ENCODE data around the gene MBNL1. TPM values are rescaled to one million over a fixed set of nuclear protein-coding genes. Genes with fewer than 3 reads are reported as not detected.
A peak's percentile ranks its signal among the peaks of the same experiment; 100 is the strongest.

The MBNL1 gene
- total RNA-seq, 5 donors from 2014 or later (not counting 1 experiment from before 2014, with no cell fraction given) = 408 to 705 (median 423) TPM

DNA sequence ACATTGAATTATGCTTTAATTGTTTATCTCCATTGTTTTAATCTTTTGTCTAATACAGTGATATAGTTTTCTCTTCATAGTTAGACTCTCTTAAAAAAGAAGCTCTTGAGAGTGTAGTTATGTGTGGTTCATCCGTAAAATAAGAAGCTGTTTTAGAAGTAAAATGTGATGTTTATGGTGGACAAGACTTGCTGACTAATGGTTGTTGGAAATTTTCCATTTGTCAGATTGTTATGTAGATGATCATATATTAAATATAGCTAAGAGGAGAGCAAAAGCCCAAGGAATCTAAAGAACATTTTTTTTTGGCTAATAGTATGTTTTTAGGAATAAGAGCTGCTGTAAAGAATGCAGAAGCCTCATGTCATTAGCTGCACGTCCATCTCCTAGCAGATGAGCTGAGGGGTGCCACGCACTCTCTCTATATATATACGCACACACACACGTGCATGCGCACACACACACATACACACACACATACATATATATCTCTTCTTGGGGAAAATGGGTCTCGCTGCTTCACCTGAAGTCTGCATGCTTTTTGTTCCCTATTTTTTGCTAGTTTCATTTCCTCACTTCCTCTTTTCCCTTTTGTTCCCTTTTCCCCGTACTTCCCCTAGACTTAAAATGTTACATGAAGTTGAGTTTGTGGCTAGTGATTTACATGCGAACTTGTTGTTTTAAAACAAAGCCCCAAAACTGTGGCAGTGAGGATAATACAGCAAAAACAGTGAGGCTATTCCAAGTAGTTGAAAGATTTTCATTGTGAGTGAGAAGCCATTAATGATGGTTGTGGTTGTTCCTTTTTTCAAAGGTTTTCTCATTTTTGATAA lies 107.8 kb downstream of the MBNL1 start:
- WGBS (ENCODE audit: insufficient coverage) = no CpG with 5 or more reads among the region's 9 CpGs

DNA sequence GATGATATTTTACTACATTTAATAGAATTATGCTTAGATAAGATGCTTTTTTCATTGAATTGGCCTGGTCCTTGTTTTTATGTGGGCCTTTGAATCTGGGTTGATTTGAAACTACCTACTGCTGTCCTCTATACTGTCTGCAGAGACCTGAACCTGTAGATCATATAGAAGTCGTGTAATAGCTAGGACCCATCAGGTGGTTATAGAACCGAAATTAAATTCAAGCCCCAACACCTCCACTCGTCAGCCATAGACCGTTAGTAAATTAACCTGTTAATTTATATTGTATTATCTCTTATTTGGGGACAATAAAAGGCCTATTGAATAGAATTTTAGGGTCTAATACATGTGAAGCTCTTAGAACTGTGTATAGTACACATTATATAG lies 108.4 kb downstream of the MBNL1 start:
- DNase-seq = no peak
- ChIA-PET POLR2A (interaction anchor here in 1 of 2 donors (1.3 kb wide), 1 partner anchor 13 kb away, joined by 4 read pairs; no protein-coding TSS in a partner anchor), CTCF (interaction anchor here in 1 of 2 donors (0.5 to 1.9 kb wide), 3 partner anchors 13 to 277 kb away, joined by 3 to 5 read pairs (median 4); no protein-coding TSS in a partner anchor)
- peak overlapping the region; percentile 66 to 73 for H3K27ac Mint-ChIP-seq
- no peaks in the 10 kb centered on the region for H3K9me3 Mint-ChIP-seq
- no peak overlapping the region for H3K4me3 ChIP-seq (ENCODE audit: control insufficient read depth in 1 of 2, extremely low read depth in 1 of 2, low read length in 1 of 2)
- no peak overlapping the region for H3K27ac ChIP-seq (ENCODE audit: low read length)
- no peak for ATAC-seq (replicated peaks in 1 of 4)
- H3K9me3 ChIP-seq = no peaks in the 10 kb centered on the region
- H3K4me1 Mint-ChIP-seq = peaks cover 75 to 87% (median 84%) of the 10 kb centered on the region in 3 donors
- no peak overlapping the region for H3K4me3 Mint-ChIP-seq
- no CpG with 5 or more reads among the region's 4 CpGs for WGBS (ENCODE audit: insufficient coverage)
- H3K36me3 ChIP-seq (ENCODE audit: control insufficient read depth in 2 of 2, extremely low read depth in 1 of 2, insufficient read depth in 1 of 2, low read length in 1 of 2) = peaks cover 4 to 24% of the 10 kb centered on the region in 2 donors
- H3K4me1 ChIP-seq (ENCODE audit: control insufficient read depth in 1 of 2, extremely low read depth in 1 of 2, insufficient read depth in 2 of 2, low read length in 2 of 2) = peaks cover 20 to 28% of the 10 kb centered on the region in 2 experiments
- H3K27me3 Mint-ChIP-seq = no peaks in the 10 kb centered on the region
- peaks cover 47% of the 10 kb centered on the region for H3K36me3 Mint-ChIP-seq
- H3K27me3 ChIP-seq (replicated peaks in 1 of 2; ENCODE audit: control insufficient read depth in 2 of 2, extremely low read depth in 1 of 2, insufficient read depth in 2 of 2, low read length in 1 of 2) = no peaks in the 10 kb centered on the region

More for the DNA sequence above, 107.8 kb downstream of the MBNL1 start:
- ATAC-seq (replicated peaks in 1 of 4) (no peak), DNase-seq (peak in 2 of 35 experiments; percentile 12 to 35)
- Mint-ChIP-seq H3K9me3 (no peaks in the 10 kb centered on the region), H3K27me3 (no peaks in the 10 kb centered on the region), H3K36me3 (peaks cover 53% of the 10 kb centered on the region), H3K4me3 (no peak overlapping the region), H3K27ac (peak overlapping the region; percentile 66 to 73), H3K4me1 (peaks cover 75 to 88% (median 85%) of the 10 kb centered on the region in 3 donors)
- ChIA-PET POLR2A (interaction anchor here (0.6 to 0.9 kb wide), 5 partner anchors 16 to 132 kb away, joined by 3 to 4 read pairs (median 3); no protein-coding TSS in a partner anchor), CTCF (interaction anchor here in 1 of 2 donors (0.5 to 1.9 kb wide), 6 partner anchors 12 to 276 kb away, joined by 3 to 5 read pairs (median 4); no protein-coding TSS in a partner anchor)
- Histone ChIP-seq H3K9me3 (no peaks in the 10 kb centered on the region), H3K4me1 (ENCODE audit: control insufficient read depth in 1 of 2, extremely low read depth in 1 of 2, insufficient read depth in 2 of 2, low read length in 2 of 2) (peaks cover 15 to 29% of the 10 kb centered on the region in 2 experiments), H3K27ac (ENCODE audit: low read length) (no peak overlapping the region), H3K36me3 (ENCODE audit: control insufficient read depth in 2 of 2, extremely low read depth in 1 of 2, insufficient read depth in 1 of 2, low read length in 1 of 2) (peaks cover 4 to 29% of the 10 kb centered on the region in 2 donors), H3K4me3 (ENCODE audit: control insufficient read depth in 1 of 2, extremely low read depth in 1 of 2, low read length in 1 of 2) (no peak overlapping the region), H3K27me3 (replicated peaks in 1 of 2; ENCODE audit: control insufficient read depth in 2 of 2, extremely low read depth in 1 of 2, insufficient read depth in 2 of 2, low read length in 1 of 2) (no peaks in the 10 kb centered on the region)

DNA sequence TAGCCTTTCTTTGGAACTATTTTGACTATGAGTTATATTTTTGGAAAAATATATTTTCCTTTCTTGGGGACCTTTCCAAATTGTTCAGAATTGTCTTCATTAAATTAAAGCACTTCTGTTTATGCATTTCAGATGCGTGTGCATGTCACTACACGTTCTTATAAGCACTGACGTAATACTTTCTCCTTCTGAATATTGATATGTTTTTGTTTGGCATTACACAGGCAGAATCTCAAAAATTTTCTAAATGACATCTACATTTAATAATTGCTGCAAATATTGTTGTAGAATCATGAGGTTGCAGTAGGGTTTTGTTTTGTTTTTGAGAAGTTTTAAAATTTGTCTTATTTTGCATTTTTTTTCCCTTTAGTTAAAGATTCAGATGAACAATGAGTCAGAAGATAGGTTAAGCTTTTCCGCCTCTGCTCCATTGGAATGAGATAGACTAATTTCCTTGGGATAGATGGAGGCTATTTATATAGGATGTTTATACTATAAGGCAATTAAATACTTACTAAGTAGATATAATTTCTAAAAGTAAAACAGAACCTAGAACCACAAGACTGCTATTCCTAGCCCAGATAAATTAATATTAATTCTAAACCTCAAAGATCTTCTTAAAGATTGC lies 110.8 kb downstream of the MBNL1 start:
- H3K36me3 Mint-ChIP-seq = peaks cover 40% of the 10 kb centered on the region
- WGBS (ENCODE audit: insufficient coverage) = no CpG with 5 or more reads among the region's 4 CpGs
- H3K4me1 ChIP-seq (ENCODE audit: control insufficient read depth in 1 of 2, extremely low read depth in 1 of 2, insufficient read depth in 2 of 2, low read length in 2 of 2) = peaks cover 19 to 41% of the 10 kb centered on the region in 2 experiments

DNA sequence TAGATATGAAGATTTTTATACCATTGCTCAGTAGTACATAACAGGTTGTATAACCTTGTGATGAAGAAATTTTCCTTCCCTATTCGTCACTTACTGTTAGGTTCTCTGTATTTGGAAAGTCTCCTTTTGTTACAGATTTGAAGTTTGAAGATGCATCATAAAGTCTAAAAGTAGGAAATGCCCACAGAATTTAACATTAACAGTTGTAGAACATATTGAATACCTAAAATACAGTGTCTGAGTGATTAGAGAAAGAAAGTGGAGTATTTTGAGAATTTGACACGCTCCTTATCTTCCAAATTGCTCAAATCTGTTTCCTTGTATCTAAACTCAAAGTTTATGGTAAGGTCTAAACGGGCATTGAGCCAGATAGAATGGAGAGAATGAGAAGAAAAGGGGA lies 111.3 kb downstream of the MBNL1 start:
- no peaks in the 10 kb centered on the region for H3K9me3 ChIP-seq
- no peak for DNase-seq
- Mint-ChIP-seq H3K9me3 (no peaks in the 10 kb centered on the region), H3K36me3 (peaks cover 35% of the 10 kb centered on the region), H3K4me1 (peaks cover 85 to 89% (median 86%) of the 10 kb centered on the region in 3 donors), H3K27me3 (no peaks in the 10 kb centered on the region), H3K4me3 (peak overlapping the region in 2 of 3 donors; percentile 19 to 53), H3K27ac (peak overlapping the region; percentile 83 to 87)
- H3K4me1 ChIP-seq (ENCODE audit: control insufficient read depth in 1 of 2, extremely low read depth in 1 of 2, insufficient read depth in 2 of 2, low read length in 2 of 2) = peaks cover 17 to 45% of the 10 kb centered on the region in 2 experiments
- no CpG with 5 or more reads among the region's 3 CpGs for WGBS (ENCODE audit: insufficient coverage)
- no peak for ATAC-seq (replicated peaks in 1 of 4)
- H3K27me3 ChIP-seq (replicated peaks in 1 of 2; ENCODE audit: control insufficient read depth in 2 of 2, extremely low read depth in 1 of 2, insufficient read depth in 2 of 2, low read length in 1 of 2) = no peaks in the 10 kb centered on the region
- ChIA-PET CTCF (interaction anchor here in 1 of 2 donors (0.6 kb wide), 1 partner anchor 10 kb away, joined by 3 read pairs; no protein-coding TSS in a partner anchor), POLR2A (interaction anchor here in 1 of 2 donors (0.6 to 0.7 kb wide), 2 partner anchors 27 to 1838 kb away, joined by 3 to 9 read pairs; no protein-coding TSS in a partner anchor)
- peak overlapping the region; percentile 38 for H3K27ac ChIP-seq (ENCODE audit: low read length)
- no peak overlapping the region for H3K4me3 ChIP-seq (ENCODE audit: control insufficient read depth in 1 of 2, extremely low read depth in 1 of 2, low read length in 1 of 2)
- H3K36me3 ChIP-seq (ENCODE audit: control insufficient read depth in 2 of 2, extremely low read depth in 1 of 2, insufficient read depth in 1 of 2, low read length in 1 of 2) = peaks cover 0 to 13% of the 10 kb centered on the region in 2 donors

More for the DNA sequence above, 110.8 kb downstream of the MBNL1 start:
- Histone ChIP-seq H3K4me3 (ENCODE audit: control insufficient read depth in 1 of 2, extremely low read depth in 1 of 2, low read length in 1 of 2) (no peak overlapping the region), H3K36me3 (ENCODE audit: control insufficient read depth in 2 of 2, extremely low read depth in 1 of 2, insufficient read depth in 1 of 2, low read length in 1 of 2) (peaks cover 0 to 16% of the 10 kb centered on the region in 2 donors), H3K27ac (ENCODE audit: low read length) (peak overlapping the region; percentile 38), H3K27me3 (replicated peaks in 1 of 2; ENCODE audit: control insufficient read depth in 2 of 2, extremely low read depth in 1 of 2, insufficient read depth in 2 of 2, low read length in 1 of 2) (no peaks in the 10 kb centered on the region), H3K9me3 (no peaks in the 10 kb centered on the region)
- Mint-ChIP-seq H3K4me1 (peaks cover 86 to 89% (median 87%) of the 10 kb centered on the region in 3 donors), H3K27ac (peak overlapping the region; percentile 83 to 87), H3K9me3 (no peaks in the 10 kb centered on the region), H3K27me3 (no peaks in the 10 kb centered on the region), H3K4me3 (peak overlapping the region in 2 of 3 donors; percentile 13 to 19)
- ATAC-seq (replicated peaks in 1 of 4) (no peak), DNase-seq (no peak)
- CTCF ChIA-PET = no interaction called here
- POLR2A ChIA-PET = no interaction called here

DNA sequence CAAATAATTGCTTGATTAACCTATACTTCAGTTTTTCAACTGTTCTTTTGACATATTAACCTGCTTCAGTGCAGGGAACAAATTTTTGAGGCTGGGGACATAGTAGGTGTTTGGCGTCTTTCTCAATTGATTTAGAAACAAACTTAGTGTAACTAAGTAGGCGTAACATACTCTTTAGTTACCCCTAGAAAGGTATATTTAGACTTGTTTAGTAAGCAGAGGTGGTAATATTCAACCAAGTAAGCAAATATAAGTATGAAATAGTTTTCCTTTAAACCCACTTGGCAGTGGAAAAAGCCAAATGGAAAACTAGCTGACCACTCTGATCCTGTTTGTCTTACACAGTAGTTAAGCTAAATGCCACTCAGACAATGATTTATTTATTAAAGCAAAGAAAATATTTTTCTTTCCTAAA lies 113.2 kb downstream of the MBNL1 start:
- H3K36me3 Mint-ChIP-seq = peaks cover 33% of the 10 kb centered on the region
- no peak for DNase-seq
- Histone ChIP-seq H3K4me1 (ENCODE audit: control insufficient read depth in 1 of 2, extremely low read depth in 1 of 2, insufficient read depth in 2 of 2, low read length in 2 of 2) (peaks cover 12 to 55% of the 10 kb centered on the region in 2 experiments), H3K27me3 (replicated peaks in 1 of 2; ENCODE audit: control insufficient read depth in 2 of 2, extremely low read depth in 1 of 2, insufficient read depth in 2 of 2, low read length in 1 of 2) (no peaks in the 10 kb centered on the region), H3K36me3 (ENCODE audit: control insufficient read depth in 2 of 2, extremely low read depth in 1 of 2, insufficient read depth in 1 of 2, low read length in 1 of 2) (peaks cover 0 to 6% of the 10 kb centered on the region in 2 donors), H3K9me3 (no peaks in the 10 kb centered on the region), H3K27ac (ENCODE audit: low read length) (peak overlapping the region; percentile 21), H3K4me3 (ENCODE audit: control insufficient read depth in 1 of 2, extremely low read depth in 1 of 2, low read length in 1 of 2) (no peak overlapping the region)
- H3K27ac Mint-ChIP-seq = peak overlapping the region; percentile 48 to 69
- ChIA-PET CTCF (interaction anchor here (1.0 to 1.4 kb wide), 3 partner anchors 18 to 198 kb away, joined by 3 to 4 read pairs (median 3); no protein-coding TSS in a partner anchor), POLR2A (interaction anchor here (0.6 to 1.2 kb wide), 7 partner anchors 13 to 139 kb away, joined by 3 to 5 read pairs (median 3); no protein-coding TSS in a partner anchor)
- H3K27me3 Mint-ChIP-seq = no peaks in the 10 kb centered on the region
- ATAC-seq (replicated peaks in 1 of 4) = no peak
- no CpG with 5 or more reads among the region's 2 CpGs for WGBS (ENCODE audit: insufficient coverage)
- H3K4me1 Mint-ChIP-seq = peaks cover 88 to 91% (median 88%) of the 10 kb centered on the region in 3 donors
- H3K9me3 Mint-ChIP-seq = no peaks in the 10 kb centered on the region
- H3K4me3 Mint-ChIP-seq = peak overlapping the region; percentile 29 to 68 (median 37)
